Activated CD4-positive, alpha-beta T cell treated with anti-CD3 and anti-CD28 coated beads, Interleukin-2, Interleukin-4, amounts not matched to agents 100 ng/mL and 50 ng/mL, durations not matched to agents 16 hours and 8 hours (primary cell): ENCODE data around the gene TRH.
"Not testable (repeated sequence)": the region's sequence is repeated elsewhere in the genome, so short reads cannot be mapped to it uniquely, and the experiment has no call there.

ENCODE experiments used
- DNase-seq: peaks from one replicate; pipeline ENCODE4 v3.0.0-alpha.2; 2020; ENCODE audit warnings: low spot score

TRH gene

DNA sequence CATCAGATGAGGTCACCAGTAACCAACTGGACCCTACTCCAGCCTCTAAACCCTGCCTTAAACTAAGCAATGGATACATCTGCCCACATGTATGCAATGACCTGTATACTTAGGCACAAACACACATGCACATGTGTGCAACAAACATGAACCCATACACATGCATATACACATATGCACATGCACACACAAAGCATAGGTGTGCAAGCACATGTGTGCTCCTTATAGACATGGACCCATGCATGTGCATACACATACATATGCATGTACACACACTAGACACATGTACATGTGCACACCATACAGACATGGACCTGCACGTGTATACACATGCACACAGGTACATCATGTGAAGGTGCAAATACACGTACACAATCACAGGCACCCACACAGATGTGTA is 8.6 kb upstream of the TRH start:
- DNase-seq = no peak

DNA sequence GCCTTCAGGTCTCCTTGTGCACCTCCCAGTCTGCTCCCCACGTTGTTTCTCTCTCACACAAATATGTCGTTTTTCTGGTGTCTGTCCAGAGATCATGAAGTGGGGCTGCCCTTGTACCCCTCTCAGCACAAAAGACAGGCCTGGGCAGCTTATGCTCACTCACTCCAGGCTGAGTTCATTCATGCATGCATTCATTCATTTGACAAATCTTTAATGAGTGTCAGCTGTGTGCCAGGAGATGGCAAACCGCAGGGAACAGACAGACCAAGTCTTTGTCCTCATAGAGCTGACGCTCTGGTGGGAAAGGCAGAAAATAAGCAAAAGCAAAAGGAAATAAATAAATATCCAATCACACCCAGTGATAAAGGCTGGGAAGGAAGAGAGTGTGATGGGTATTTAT is 7.6 kb upstream of the TRH start:
- DNase-seq = no peak

DNA sequence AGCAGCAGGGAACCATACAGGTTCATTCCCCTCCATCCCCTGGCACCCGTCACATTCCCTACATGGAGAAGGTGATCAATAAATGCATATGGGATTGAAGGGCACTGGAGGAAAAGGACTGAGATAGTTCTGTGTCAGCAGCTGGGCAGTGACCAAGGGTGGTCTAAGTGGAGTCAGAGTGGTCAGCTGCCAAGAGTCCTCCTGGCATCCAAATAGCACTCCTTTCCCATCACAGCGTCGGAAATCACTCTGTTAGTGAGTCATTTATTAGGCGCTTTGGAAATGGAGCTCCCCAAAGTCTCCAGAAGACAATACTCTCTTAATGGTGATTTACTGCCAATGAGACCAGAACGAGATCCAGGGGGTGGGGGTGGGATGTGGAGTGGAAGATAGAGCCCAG is 6.8 kb upstream of the TRH start:
- no peak for DNase-seq

DNA sequence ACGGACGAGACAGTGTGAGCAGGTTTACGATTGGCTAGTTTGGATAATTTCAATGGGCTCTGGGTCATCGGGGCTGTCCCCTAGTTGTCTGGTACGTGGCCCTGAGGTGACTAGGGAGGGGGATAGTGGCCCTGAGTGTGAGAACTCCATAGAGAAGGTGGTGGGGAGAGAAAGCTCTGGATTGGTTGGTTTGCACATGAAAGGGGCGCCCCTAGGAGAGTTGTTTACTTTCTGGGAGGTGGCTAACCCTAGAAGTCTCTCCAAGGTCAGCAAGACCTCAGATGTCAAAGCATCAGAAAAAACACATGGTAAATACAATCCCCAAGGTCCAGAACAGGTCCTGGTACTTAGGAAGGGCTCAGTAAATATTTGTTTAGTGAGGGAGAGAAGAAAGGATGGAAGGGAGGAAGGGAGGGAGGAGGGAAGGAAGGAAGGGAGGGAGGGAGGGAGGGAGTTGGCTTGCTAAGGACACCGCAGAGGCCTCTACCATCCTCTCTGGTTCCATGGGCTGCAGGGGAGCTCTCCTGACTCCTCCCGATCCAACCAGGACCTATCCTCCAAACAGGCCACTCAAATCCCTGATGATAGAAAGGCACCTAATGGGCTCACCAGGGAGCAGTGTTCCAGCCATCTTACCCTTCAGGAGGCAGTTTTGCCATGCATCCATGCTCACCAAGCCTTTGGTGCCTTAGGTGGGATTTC is 3.0 kb upstream of the TRH start:
- DNase-seq = no peak

DNA sequence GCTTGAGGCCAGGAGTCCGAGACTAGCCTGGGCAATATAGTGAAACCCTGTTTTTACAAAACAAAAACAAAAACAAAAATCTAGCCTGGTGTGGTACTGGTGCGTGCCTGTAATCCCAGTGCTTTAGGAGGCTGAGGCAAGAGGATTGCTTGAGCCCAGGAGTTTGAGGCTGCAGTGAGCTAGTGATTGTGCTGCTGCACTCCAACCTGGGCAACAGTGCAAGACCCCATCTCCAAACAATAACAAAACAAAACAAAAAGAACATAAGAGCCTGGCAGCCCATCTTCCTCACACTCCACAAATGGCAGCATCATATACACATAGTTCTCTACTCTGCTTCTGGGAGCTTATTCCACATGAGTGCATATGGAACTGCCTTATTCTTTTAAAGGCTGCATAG is 2.2 kb upstream of the TRH start:
- DNase-seq = no peak

DNA sequence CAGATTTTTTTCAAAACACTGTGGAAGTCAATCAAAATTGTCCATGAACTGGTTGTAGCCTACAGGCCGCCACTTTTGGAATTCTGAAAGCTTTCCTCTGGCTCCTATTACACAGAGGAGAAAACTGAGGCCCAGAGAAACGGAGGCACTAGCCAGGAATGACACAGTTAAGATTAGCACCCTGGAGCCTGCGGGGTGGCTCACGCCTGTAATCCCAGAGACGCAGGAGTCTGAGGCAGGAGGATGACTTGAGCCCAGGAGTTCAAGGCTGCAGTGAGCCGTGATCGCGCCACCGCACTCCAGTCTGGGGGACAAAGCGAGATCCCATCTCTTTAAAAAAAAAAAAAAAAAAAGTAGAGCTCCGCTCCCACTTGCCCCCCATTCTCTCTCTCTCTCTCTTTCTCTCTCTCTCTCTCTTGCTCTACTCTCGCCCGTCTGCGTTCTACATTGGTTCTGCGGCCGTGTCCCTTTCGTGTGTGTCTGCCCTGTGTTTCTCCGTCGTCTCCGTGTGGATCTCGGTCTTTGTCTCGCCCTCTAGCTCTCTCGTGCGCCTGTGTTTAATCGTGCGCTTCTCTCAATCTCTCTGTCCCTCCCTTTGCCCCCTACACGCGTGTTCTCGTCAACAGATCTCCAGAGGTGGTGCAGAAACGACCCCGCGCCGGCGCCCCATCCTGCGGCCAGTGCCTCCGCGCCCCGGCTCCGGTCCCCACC is 512 bp upstream of the TRH start:
- DNase-seq = no peak

DNA sequence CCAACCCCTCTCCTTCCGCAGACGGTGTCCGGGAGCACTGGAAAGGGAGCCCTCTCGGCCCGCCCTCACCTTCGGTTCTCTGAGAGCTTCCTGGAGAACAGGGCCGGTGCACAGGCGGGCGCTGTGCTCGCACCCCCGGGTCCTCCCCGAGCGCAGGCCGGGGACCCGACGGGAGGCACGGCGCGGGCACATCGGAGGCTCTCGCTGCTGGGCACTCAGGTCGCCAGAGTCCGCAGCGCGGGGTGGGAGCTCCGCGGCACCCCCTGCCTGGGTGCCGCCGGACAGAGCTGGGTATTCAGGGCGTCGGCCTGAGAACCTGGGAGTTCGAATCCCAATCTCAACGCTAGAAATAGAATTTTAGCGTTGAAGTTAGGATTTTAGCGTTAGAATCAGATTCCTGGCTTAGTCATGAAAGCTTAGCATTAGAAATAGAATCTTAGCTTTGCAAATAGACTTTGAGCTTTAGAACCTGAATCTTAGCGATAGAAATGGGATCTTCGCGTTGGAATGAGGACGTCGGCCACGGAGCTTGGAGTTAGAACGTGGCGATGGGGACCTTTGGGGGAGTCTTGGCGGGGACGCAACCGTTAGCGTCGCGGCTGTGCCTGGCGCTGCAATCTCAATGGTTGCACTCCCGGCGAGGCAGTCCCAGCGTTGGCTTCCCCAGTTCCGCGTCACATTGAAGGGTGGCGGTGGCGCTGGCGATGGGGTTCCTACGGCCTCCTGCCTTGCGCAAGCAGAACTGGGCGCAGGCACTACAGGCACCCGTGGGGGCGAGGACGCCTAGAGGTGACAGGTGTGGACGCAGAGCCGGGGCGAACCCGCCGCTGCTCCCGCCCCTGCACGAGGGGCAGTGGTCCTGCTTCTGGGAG is 549 bp downstream of the TRH start:
- DNase-seq = no peak

DNA sequence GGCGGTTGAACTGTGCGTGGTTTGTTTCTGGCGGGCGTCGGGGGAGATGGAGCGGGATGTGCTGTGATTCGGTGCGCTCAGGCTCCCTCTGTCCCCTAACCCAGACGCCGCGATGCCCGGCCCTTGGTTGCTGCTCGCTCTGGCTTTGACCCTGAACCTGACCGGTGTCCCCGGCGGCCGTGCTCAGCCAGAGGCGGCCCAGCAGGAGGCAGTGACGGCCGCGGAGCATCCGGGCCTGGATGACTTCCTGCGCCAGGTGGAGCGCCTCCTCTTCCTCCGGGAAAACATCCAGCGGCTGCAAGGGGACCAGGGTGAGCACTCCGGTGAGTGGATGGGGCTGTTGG is 1.2 kb downstream of the TRH start:
- DNase-seq = no peak

DNA sequence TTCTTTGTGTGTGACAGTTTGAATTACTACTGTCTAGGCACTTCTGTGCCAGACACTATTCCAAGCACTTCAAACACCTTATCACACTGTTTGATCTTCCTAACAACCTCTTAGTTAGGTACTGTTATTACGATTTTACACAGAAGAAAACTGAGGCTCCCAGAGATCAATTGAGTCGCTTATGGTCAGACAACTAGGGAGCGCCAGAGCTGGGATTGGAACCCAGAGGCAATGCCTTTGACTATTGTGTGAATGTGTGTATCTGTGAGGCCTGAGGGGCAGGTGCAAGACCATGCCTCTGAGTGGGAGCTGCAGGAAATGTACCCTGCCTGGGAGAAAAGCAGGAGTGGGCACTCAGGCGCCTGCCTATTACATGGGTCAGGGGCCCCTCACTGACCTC is 1.8 kb downstream of the TRH start:
- no peak for DNase-seq

DNA sequence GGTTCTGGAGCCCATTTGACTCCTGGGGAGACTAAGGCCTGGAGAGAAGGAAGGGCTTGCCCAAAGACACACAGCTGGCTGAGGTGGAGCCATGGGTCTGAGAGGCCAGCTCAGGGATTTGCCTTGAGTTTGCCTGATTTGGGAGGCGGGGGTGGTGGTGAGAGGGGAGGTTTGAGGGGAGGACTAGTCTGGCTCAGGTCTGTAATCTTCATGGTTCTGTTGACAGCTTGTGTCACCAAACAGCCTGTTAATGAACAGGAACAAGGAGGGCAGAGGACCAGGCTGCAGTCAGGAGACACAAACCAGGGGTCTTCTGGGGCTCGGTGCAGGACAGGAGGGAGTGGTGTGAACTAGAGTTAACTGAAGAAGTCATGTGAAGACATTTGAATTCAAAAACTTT is 3.6 kb downstream of the TRH start:
- DNase-seq = no peak

DNA sequence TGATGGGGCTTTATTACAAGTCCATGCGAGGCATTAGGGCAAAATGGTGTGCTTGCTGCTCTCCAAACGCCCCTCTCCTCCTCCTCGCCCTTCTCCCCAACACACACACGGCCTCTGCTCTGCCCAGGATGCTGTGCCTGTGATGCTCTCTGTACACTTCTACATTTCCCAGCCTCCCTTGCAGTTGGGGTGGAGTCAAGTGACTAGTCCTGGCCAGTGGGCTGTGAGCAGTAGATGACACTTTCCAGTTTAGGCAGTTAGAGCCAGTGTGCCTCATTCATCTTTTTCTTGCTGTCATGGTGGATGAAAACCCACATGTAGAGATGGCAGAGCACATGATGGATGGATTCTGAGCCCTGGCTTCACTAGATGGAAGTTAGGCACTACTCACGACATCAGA is 5.4 kb downstream of the TRH start:
- no peak for DNase-seq

DNA sequence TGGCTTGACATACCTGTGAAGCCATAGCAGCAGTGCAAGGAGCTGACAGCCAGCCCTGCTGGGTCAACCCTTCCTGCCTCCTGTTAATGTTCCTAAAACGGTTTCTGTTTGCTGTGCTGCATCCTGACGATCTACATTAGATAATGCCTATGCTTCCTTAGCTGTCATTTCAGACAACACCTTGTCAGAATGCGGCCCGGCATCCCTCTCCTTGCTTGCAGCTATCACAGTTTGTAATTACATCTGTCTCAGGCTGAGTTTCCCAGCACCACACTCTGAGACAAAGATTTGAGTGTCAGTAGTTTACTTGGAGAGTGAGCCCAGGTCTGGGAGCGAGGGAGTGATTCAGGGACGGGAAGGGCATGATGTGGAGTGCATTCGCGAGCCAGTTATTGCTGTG is 9.0 kb downstream of the TRH start:
- DNase-seq = no peak

DNA sequence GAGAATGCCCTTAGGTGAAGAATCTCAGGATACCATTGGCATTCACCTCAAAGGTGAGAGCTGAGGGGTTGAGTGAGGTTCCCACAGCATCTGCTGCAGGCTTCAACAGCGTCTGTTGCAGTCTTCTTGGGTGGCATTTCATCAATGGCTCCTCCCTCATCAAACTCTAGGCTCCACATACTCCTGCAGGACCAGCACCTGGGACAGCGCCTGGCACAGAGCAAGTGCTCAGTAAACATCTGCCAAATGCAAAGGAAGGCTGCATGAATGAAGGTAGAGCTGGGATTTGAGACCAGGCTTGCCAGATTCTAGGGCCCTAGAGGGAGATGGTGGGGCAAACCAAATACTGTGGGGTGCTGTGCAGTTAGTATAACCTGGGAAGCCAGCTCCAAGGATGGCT is 9.6 kb downstream of the TRH start:
- no peak for DNase-seq

DNA sequence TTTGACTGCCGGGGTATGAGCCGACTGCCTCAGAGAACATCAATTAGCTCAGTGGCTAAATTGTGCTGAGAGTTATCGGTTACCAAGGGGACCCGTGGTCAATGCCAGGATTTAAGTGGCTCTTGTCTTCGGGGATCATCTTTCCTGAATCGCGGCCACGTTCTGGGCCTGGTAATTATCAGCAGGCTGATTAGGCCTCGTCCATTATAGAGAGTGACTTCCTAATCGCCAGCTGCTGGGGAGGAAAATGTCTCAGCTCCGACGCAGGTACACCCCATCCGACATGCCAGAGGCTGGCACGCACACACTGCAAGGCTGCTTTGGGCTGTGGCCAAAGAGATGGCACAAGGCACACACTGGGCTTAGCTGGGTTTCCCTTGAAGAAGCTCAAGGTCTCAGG is 10.6 kb downstream of the TRH start:
- DNase-seq = no peak

DNA sequence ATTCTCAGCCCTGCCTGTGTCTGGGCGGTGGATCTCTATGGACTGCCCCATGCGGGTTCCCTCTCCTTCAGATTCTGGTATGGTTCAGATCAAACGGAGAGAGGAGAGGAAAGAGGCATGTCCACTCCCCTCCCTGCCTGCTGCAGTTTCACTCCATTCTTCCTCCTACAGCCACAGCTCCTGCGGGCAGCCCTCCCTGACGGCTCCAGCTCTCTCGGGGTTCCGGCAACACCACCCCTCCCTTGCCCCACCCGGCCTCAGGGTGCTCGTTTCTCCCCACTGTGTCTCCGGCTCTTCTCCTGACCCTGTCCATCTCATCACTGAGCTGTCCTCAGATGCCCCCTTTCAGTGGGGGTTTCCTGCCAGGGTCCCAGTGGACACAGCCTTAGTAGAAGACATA is 13.9 kb downstream of the TRH start:
- DNase-seq = no peak

DNA sequence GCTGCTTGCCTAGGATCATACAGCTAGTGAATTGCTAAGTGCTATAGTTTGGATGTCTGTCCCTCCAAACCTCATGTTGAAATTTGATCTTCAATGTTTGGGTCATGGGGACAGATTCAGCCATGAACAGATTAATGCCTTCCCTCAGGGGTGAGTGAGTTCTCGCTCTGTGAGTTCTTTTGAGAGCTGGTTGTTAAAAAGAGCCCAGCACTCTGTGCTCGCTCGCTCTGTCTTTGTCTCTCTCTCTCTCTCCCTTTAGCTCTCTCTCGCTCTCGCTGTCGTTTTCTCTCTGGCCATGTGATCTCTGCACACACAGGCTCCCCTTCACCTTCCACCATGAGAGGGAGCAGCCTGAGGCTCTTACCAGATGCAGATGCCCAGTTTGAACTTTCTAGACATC is 14.9 kb downstream of the TRH start:
- DNase-seq = no peak

DNA sequence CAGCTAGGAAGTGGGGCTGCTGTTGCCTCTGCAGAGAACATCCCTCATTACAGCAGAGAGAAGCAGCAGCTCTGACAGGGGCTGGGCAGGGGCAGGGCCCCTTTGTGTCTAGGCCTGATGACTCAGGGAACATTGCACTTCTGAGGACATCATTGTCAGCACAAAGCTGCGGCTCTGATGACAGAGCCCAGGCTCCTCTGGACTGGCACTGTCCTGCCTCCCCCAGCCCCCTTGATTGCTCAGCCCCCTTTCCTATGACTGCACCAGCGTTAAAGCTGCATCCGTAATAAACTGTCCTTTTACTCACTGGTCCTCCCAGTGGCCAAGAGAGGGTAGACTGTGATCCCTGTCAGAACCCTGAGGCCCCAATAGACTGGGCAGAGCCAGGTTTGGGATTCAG is 18.3 kb downstream of the TRH start:
- no peak for DNase-seq

DNA sequence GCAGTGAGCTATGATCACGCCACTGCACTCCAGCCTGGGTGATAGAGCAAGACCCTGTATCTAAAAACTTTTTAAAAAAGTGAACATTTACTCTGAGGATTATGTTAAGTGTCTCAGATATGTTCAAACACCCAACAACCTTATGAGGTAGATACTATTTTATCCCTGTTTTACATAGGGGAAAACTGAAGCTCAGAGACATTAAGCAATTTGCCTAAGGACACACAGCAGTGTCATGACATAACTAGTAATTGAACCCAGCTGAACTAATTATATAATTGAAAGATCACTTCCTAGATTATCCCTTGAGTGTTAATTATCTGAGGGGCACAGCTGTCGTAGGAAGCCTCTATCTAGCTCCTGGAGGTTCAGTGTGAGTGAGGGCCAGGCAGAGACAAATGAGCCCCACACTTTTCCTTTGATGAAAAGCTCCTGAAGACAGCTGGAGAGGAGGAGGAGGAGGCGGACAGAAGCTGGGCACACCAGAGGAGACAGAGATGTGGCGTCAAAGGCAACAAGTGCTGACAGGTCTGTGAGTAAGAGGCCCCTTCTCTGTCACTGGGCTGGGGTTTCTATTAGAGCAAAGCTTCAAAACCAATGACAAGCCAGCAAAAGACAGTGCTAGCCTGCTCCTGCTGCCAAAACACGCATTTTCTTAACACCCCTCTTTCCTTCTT is 20.5 kb downstream of the TRH start:
- DNase-seq = no peak

DNA sequence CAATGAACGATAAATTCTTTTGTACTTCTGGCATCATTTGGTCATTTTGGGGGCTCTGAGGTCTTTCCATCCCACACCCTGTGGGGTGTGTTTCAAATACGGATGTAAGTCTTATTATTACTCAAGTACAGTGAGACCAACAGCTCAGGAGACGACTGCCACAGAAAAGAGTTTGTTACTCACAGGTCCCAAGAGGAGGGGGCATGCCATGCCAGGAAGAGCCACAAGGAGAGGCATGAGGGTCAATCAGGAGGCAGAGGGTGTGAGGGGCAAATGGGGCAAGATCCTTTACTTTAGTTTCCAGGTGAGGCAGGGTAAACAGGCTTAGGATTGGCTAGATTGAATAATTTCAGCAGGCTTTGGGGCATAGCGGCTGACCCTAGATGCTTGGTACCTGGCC is 21.6 kb downstream of the TRH start:
- no peak for DNase-seq

DNA sequence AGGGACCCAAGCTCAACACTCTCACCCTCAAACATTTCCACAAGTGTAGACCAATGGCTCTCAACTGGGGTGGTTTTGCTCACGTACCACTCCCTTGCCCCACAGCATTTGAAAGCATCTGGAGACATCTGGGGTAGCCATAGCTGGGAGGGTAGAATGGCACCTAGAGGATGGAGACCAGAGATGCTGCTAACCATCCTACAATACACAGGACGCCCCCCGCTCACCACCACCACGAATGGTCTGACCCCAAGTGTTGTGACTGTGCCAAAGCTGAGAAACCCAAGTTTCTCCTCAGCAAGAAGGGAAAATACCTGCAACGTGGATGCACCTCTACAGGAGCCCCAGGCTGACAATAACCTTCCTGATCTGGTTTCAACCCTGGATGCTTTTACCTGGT is 24.7 kb downstream of the TRH start:
- not testable (repeated sequence) for DNase-seq

DNA sequence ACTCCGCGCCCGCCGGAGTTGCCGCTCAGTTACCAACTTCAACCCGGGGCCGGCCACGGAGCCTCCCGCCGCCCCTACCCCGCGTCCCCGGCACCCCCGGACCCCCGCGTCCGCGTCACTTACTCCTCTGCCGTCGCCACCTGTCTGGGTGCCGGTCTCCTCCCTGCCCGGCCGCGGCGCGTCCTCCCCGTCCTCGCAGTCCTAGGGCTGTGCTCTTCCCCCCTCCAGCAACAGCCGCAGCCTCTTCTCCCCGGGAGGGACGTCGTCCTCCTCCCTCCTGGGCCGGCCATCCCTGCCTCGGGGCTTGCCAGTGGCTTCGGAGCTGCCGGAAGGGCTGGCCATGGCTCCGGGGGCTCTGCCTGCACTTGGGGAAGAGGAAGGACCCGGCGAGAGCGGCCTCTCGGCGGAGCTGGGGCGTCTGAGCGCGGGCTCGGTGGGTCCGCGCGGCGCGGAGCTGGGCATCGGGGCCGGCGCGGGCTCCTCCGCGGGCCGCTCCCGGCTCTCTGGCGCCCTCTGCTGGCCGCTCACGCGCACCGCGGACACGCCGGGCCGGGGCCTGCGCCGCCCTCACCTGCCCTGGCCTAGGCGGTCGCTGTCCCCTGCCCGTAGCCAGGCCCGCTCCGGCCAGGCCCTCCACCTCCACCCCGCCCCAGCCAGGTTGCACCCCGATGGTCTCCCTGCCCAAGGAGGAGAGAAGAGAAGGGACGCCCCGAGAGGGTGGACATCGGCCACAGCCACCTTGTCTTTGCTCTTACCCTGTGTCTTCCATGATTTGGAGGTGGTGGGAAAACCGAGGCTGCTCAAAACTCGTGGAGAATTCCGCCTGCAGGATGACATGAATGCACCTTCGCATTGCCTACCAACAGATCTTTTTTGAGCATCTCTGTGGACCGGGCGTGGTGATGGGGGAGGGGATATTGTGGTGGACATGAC is 28.4 kb downstream of the TRH start:
- DNase-seq = peak; percentile 39

DNA sequence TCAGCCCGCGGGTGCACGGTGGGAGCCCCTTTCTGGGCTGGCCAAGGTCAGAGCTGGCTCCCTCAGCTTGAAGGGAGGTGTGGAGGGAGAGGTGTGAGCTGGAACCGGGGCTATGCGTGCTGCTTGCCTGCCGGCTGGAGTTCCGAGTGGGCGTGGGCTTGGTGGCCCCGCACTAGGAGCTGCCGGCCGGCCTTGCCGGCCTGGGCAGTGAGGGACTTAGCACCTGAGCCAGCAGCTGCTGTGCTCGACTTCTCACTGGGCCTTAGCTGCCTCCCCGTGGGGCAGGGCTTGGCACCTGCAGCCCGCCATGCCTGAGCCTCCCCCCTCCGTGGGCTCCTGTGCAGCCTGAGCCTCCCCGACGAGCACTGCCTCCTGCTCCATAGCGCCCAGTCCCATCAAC is 36.0 kb downstream of the TRH start:
- DNase-seq = no peak
